HG02938 (cell line): ENCODE results near the gene MAPK8IP2.

Source experiments
- ATAC-seq: cut with Tn5 transposase; IDR thresholded peaks from one replicate; pipeline ENCODE4 v1.9.1; 2021; ENCODE audit warnings: mild to moderate bottlenecking, moderate library complexity; ENCODE audit not compliant: unreplicated experiment

The MAPK8IP2 gene

DNA sequence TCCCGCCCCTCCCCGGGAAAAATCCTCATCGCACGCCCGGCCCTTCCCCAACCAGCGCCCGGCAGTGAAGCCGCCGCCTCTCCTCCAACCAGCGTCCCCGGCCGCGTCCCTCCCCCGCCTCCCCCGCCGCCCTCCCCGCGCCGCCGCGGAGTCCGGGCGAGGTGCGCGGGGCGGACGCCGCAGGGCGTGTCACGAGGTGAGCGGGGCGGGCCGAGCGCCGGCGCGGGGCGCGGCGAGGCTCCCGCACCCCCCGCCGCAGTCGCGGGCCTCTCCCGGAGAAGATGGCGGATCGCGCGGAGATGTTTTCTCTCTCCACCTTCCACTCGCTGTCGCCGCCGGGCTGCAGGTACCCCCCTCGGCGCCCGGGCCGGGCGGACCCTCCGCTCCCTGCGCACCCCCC is at the start of gene MAPK8IP2:
MAPK8IP2 (plus strand) TSS at position 256 of the 400 bp plus-strand sequence; CDS start at position 282, 26 bp downstream.
- ATAC-seq = no peak

DNA sequence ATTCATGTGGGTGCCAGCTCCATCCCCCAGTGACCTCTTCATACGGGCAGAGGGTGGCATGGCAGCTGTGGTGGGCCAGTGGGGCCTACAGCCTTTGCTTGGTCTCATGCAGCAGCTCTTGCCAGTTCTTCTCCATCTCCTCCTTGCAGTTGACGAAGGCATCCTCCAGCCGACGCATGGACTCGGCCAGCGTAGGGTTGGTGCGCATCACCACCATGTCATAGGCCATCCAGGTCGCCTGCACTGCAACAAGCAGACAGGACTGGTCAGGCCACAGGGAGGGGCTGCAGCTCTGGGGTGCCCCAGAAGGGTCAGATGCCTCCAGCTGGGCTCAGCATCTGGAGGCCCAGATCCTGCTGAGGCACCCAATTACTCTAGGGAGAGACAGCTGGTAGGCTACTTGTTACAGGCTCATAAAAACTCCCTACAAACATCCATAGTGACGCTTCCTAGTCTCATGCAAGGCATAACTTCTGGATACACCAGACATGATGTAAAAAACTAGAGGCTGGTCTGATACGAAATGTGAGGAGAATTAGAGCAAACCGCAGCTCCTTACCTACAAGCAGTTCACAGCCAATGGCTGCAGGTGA is 49.3 kb upstream of the MAPK8IP2 start:
- ATAC-seq = no peak

DNA sequence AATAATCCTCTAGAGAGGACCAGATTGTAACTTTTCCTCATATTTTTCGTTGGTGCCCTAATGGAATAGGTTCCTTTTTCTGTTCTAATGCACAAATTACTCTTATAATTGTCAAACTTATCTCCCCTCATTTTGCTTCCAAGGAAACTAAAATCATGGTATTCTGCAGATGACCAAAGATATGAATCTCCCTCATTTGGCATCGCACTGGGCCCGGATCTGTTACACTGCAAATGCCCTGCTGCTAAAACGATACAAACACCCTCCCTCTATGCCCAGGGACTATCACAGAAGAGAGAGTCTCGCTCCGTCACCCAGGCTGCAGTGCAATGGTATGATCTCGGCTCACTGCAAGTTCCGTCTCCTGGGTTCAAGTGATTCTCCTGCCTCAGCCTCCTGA is 47.3 kb upstream of the MAPK8IP2 start:
- no peak for ATAC-seq

DNA sequence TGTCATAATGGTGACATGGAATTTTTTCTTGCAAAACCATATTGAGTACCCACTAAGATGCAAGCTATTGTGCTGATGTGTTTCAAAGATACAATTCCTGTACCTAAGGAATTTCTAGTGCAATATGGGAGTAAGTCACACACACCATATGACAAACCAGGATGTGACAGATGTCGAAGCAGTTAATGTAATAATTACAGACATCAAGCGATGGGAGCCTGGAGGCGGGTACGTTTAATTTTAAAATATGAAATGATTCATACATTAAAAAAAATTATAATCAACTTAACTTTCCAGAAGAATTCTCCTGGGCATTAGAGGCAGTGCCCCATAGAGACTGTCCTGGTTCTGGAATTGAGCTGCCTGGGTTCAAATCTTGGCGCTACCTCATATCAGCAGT is 43.9 kb upstream of the MAPK8IP2 start:
- no peak for ATAC-seq

DNA sequence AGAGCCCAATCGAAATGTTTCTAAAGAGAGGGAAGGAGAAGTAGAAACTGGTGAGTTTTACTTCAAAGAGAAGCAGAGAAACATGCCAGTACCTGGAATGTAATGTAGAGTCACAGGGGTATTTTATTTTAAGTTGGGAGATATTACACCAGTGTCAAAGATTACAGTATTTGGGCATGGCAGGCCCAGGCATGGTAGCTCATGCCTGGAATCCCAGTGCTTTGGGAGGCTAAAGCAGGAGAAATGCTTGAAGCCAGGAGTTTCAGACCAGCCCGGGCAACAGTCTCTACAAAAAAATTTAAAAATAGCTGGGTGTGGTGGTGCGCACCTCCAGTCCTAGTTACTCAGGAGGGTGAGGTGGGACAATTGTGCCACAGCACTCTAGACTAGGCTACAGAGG is 40.6 kb upstream of the MAPK8IP2 start:
- ATAC-seq = no peak

DNA sequence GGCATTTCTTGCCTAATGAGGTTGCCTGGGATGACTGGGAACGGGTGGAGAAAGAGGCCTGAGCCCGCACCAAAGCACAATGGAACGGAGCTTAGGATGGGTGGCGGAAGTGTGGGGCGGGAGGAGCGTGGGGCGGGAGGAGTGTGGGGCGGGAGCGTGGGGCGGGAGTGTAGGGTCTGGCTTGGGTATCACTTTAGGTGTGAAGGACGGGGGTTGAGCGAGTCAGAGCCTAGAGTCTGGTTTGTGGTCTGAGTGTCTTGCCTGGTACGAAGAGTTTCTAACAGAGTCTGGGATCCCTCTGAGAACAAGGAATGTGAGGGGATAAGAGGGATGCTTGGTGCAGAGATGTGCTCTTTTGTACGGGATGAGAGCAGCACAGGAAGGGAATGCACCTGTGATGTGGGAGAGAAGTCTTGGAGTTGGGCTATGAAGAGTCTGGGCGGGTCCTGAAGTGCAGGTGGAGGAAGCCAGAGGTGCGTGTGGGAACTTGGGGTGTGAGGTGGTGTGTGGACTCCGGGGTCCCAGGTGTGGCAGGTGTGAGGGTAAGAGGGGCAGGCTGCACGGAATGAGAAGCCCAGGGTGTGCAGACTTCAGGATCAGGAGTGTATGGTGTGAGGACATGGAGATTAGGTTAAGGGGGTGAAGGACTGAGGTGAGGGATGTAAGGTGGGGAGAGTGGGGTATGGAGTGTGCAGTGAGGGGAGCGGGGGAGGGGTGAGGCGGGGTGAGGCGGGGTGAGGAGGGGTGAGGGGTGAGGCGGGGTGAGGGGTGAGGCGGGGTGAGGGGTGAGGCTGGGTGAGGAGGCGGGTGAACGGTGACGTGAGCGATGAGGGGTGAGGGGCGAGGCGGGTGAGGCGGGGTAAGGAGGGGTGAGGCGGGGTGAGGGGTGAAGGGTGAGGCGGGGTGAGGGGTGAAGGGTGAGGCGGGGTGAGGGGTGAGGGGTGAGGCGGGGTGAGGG is 38.9 kb upstream of the MAPK8IP2 start:
- no peak for ATAC-seq

DNA sequence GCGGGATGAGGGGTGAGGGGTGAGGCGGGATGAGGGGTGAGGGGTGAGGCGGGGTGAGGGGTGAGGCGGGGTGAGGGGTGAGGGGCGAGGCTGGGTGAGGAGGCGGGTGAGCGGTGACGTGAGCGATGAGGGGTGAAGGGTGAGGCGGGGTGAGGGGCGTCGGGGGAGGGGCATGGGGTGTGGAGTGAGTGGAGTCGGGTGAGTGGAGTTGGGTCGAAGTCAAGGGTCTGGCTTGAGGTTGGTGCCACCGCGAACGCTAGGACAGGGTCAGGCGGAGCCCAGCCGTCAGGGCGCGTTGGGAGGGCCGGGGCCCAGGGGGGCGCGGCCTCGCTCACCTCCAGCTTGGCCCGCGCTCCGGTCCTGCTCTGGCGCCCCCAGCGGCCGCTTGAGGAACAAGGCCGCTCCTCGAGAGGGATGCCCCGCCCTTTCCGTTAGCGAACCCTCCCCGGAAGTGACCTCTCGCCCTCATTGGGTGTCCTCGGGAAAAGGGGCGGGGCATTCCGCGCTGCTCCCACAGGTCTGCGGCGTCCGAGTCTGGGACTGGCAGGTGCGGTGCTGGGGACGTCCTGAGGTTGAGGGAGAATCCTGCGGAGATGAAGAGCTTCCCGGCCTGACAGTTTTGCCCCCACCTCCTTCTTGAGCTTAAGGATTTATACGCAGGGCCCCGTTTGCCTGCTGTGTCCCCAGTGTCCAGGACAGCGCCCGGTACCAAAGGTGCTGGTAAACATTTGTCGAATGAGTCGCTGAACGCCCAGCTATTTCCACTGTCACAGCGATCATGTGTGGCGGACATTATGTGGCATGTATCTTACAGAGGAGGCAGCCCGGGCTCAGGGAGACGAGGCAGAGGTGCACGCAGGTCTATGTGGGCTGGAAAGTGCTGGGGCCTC is 37.8 kb upstream of the MAPK8IP2 start, which contains the start of gene SYCE3:
SYCE3 (minus strand) TSS at position 397 of the 890 bp plus-strand sequence. CDS start 6,514 bp downstream, outside the sequence.
- peak; percentile 85 for ATAC-seq

DNA sequence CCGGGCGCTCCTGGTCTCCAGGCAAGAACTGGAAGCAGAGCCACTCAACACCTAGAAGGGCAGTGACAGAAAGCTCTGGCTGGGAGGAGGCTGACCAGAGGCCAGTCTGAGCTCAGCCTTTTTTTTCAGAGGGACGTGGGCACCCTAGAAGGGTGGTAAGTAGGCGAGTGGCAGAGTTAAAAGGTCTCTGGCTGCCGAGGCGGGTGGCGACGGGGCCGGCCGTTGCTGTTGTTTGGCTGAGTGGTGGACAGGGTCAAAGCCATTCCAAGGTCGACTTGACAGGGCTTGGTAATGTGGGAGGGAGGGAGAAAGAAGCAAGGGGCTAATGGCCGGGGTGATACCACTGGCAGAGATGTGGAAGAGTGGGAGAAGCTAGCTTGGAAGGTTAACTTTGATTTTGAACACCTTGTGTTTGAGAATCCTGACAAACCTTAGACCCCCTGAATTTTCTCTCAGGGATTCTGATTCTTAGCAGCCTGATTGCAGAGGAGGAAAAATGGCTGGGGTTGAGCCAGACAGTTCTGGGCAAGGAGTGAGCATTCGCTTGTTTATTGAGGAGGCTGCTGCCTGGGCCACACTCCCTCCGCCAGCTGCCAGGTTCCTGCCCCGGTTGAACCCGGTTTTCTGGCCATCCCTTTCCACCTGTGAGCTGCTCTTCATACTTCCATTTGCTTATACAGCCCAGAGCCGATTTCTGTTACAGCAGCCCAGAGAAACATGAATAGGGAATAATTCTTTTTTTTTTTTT is 37.0 kb upstream of the MAPK8IP2 start:
- ATAC-seq = no peak

DNA sequence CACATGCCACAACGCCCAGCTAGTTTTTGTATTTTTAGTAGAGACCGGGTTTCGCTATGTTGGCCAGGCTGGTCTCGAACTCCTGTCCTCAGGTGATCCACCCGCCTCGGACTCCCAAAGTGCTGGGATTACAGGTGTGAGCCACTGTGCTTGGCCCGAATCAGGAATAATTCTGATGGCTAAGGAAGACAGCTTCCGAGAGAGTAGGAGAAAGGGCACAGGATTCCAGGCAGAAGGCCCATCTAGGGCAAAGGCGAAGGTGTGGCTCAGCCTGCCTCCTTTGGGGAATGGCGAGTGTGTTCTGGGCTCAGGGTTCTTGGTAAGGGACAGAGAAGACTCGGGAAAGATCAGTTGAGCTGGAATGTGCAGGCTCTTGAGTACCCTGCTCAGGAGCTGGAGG is 36.3 kb upstream of the MAPK8IP2 start:
- no peak for ATAC-seq

DNA sequence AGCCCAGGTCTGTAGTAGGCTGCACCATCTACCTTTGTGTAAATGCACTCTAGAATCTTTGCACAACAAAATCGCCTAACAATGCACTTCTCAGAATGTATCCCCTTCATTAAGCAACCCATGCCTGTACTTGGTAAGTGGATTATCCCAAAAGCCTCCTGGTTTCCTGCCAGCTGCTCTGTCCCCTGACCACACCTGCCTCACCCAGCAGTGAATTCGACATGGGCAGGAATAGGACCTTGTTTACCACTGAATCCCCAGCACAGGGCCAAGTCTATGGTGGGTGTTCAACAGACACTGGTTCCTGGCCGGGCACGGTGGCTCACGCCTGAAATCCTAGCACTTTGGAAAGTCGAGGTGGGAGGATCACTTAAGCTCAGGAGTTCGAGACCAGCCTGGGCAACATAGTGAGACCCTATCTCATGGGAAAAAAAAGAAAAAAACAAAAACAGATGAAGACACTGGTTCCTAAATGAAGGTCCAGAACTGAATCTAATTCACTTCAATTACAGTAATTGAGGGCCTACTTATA is 32.8 kb upstream of the MAPK8IP2 start:
- ATAC-seq = no peak

DNA sequence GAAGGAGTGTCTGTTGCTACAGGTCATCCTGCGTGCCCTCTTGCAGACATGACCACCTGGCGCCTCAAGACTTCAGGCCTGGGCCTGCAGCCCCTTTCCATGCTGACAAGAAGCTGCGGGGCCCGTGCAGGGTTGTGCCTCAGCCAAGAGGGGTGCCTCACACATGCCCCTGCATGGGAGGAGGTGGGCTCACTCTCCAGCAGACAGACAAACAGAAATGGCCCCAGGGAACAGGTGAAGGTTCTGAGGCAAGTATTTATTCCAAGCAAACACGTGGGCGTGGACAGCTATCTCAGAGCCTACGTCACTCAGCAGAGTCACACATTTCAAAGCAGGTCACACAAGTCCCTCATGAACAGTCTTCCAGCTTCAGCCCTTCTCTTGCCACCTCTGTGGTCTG is 32.0 kb upstream of the MAPK8IP2 start:
- ATAC-seq = no peak

DNA sequence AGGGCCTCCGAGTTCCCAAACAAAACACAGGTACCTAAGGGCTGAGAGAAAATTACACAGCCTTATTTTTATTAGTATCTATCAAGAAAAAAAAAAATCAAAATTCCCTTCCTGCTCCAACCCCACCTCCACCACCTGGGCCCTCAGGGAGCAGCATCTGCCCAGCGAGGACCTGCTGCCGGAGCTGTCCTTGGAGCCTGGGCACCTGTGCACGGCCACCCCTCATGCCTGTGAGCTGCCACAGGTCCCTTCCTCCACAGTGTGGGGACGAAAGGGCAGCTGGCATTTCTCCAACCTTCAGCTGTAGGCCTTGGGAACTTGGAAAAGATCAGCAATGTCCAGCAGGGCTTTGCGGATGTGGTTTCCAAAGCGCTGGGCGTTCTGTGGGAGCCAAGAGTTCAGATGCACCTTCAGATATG is 31.5 kb upstream of the MAPK8IP2 start:
- no peak for ATAC-seq

DNA sequence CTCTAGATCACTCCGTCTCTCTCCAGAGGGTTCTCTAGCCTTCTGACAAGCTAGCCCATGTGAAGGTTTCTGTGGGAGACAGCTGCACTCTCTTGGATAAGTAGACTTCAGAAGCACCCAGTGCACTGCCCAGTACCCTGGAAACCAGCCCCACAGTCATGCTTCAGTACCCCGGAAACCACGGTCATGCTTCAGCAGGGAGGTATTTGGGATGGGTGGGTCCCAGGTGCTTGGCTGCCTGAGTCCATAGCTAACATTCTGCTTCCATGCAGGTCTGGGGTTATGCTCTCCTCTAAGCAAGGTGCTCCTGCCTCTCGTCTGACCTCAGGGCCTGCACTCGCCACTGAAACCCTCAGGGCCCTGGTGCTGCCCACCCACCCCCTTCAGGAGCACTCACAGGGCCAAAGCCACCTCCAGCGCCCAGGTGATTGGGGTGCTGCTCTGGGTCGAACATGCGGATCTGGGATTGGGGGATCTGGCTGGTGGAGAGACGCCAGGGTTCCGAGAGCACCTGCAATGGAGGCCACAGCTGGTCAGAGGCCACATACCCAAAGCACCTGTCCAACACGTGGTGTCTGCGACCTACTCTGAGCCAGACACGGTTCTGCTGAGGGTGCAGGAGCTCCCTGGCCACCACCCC is 30.6 kb upstream of the MAPK8IP2 start:
- ATAC-seq = no peak

DNA sequence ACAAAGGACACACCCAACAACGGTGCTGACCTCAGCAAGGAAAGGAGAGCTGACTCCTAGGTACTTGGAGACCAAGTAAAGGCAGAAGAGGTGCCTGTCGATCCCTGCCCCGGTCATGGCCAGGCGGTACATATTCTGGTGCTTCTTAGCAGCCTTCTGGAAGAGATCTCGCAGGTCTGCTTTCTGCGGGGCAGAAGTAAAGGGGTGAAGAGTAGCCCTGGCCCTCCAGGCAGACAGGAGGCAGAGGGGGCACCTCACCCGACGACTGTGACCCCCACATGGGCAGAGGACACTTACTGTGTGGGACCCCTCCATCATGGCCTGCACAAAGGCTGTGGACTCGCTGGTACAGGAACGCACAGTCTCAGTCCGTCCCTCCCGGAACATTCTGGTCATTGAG is 29.7 kb upstream of the MAPK8IP2 start:
- ATAC-seq = no peak

DNA sequence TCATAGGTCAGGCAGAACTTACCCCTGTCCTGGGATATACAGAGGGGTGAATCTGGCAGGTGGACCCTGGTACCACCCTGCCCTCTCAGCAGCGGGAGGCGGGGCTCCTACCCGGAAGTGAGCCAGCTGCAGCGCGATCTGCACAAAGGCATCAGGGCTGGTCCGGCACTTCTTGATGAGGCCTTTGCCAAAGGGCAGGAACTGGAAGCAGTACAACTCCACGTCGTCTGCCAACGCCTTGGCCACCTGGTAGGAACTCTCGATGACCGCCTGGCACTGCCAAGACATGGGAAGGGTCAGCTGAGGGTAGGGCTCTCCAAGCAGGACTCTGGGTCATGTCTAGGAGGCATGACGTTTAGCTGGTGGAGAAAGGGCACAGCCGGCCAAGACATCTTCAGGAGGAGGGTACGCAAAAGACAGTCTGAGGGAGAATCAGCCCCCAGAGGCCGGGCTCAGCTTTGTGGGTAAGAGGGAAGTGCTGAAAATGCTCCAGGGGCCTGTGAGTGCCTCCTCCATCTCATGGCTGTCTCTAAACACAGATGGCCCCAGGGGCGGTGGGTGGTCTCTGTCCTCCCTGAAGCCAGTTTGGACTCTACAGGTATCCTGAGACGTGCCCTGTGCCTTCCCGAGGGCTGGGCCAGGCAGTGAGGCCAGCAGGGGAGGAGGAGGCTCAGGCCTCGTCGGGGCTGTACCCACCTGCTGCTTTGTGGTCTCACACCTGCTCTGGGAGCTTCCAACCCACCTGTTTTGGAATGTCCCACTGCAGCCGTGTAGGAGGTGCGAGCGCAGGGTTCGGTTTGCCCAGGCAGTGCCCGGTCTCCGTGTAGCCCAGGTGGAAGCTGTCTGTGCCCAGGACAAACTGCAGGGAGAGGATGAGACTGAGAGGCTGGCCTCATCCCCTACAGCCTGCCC is 29.1 kb upstream of the MAPK8IP2 start:
- no peak for ATAC-seq

DNA sequence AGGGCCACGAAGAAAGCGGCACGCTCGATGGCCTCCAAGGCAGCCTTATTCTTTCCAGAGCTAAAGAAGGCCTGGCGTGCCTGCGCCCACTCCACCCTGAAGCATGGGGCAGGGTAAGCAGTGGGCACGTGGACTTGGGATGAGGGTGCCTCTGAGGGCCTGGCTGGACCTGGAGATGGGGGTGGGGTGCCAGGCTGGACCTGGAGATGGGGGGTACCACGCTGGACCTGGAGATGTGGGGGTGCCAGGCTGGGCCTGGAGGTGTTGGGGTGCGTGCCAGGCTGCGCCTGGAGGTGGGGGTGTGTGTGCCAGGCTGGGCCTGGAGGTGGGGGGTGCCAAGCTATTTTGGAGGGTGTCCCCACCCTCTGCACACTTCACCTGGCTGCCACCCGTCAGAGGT is 27.6 kb upstream of the MAPK8IP2 start:
- no peak for ATAC-seq

DNA sequence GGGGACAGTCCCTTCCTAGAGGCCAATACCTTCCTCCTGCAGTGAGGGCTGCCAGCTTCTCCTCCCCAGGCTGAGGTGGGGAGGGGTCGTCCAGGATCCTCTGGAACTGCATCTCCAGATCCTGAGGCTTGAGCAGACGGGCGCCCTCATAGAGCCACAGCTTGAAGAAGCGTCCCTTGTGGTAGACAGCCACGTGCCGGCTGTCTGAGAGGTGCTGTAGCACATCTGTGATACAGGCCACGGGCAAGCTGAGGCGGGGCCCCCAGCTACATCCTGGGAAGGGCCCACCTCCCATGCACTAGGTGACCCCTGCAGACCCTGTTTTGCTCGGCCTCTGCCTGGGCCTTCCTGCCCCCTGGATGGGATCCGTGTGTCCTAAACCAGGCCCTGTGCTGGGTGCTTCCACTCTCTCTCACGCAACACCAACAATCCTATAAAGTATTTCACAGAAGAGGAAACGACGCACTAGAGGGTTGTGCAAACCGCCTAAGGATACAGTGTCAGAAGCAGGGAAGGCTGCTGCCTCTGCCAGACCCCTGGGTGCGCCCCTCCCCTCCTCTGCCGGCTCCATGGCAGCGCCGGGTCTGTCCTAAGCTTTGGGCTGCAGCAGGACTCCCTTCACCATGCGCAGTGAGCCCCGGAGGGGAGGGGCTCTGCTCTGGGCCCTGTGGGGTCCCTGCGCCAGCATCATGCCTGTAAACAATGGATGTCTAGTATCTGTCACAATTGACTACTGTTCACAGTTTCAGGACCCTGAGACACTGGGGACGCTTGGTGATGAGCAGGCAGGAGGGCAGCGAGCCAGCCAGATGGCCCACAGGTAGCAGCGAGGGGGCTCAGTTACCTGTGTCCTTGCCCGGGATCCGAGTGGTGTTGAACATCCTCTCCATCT is 26.9 kb upstream of the MAPK8IP2 start:
- ATAC-seq = no peak

DNA sequence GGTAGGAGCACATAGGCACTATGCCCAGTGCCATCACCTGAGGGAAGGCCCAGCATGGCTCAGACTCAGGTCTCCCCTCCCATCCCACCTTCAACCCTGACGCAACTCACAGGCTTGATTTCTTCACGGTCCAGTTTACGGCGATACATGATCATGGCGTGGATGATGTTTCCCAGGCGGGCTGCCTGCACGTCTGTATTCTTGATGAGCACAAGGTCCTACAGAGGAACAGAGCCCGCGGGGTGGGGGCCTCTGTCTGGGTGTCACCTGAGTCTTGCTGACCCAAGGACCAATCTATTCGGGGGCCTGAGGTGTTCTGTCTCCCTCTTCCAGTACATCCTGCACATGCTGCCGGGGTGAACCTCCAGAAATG is 26.2 kb upstream of the MAPK8IP2 start:
- no peak for ATAC-seq
